GM20000 (cell line): Measurements from ENCODE around the gene IFRD2.
"Not testable (repeated sequence)": the region's sequence is repeated elsewhere in the genome, so short reads cannot be mapped to it uniquely, and the experiment has no call there.

Experiments
- DNase-seq: peaks from one replicate; pipeline ENCODE4 v3.0.0; 2012; ENCODE audit warnings: low spot score
- CTCF ChIP-seq: IDR thresholded peaks from 2 replicates; pipeline ENCODE4 v1.5.1; 2012; ENCODE audit warnings: mild to moderate bottlenecking, control low read depth; ENCODE audit errors: extremely low read depth, missing control alignments

The IFRD2 gene

GRCh38 chr3:50287262-50287661 lies 5.0 kb downstream of the IFRD2 start:
- no peak for DNase-seq
- TF ChIP-seq CTCF = no peak

- no peak for TF ChIP-seq CTCF
- no peak for DNase-seq
Observed at GRCh38 chr3:50286322-50287227, 5.7 kb downstream of the IFRD2 start.

GRCh38 chr3:50284121-50284520 lies 8.1 kb downstream of the IFRD2 start:
- DNase-seq = not testable (repeated sequence)

GRCh38 chr3:50279255-50280016 lies 12.8 kb downstream of the IFRD2 start:
- TF ChIP-seq CTCF = no peak

GRCh38 chr3:50278880-50279224 lies 13.4 kb downstream of the IFRD2 start, which contains the start of gene LSMEM2:
TSS of gene LSMEM2 (plus strand) at chr3:50279087. CDS start at chr3:50279114, 27 bp downstream.
- DNase-seq = no peak
- TF ChIP-seq CTCF = no peak

More at GRCh38 chr3:50279255-50280016, 12.8 kb downstream of the IFRD2 start:
- DNase-seq = no peak

- TF ChIP-seq CTCF = no peak
- DNase-seq = no peak
Observed at GRCh38 chr3:50278123-50278879, 13.9 kb downstream of the IFRD2 start.

GRCh38 chr3:50276762-50277101 lies 15.5 kb downstream of the IFRD2 start:
- no peak for DNase-seq

More at GRCh38 chr3:50276762-50277101, 15.5 kb downstream of the IFRD2 start:
- no peak for TF ChIP-seq CTCF
